ENCODE measurements around the gene HIPK1. TPM values are rescaled to one million over a fixed set of nuclear protein-coding genes. Genes with fewer than 3 reads are reported as not detected.
"Not testable (repeated sequence)": the region's sequence is repeated elsewhere in the genome, so short reads cannot be mapped to it uniquely, and the experiment has no call there.

HIPK1 gene
- polyA plus RNA-seq, 3 donors from 2014 or later, result 4.3 to 27.5 (median 12.7) TPM

- peaks cover 12 to 24% (median 24%) of the 10 kb centered on the region in 3 donors for H3K36me3 Mint-ChIP-seq
- peak overlapping the region; percentile 94 to 99 (median 96) for H3K27ac Mint-ChIP-seq
- H3K9me3 Mint-ChIP-seq, result no peaks in the 10 kb centered on the region
- DNase-seq, result no peak
- peaks cover 3 to 15% (median 6%) of the 10 kb centered on the region in 3 donors for H3K27me3 Mint-ChIP-seq (ENCODE audit: low read depth in 3 of 3)
- H3K4me1 Mint-ChIP-seq, result peaks cover 77 to 83% of the 10 kb centered on the region in 2 donors
- H3K4me3 Mint-ChIP-seq, result peak overlapping the region; percentile 79 to 87 (median 83)
Observed at GRCh38 chr1:113941245-113941559, 12.1 kb downstream of the HIPK1 start.

GRCh38 chr1:113942527-113942926 lies 13.4 kb downstream of the HIPK1 start:
- H3K27me3 Mint-ChIP-seq (ENCODE audit: low read depth in 3 of 3), result peaks cover 3 to 15% (median 6%) of the 10 kb centered on the region in 3 donors
- H3K27ac Mint-ChIP-seq, result peak overlapping the region in 5 of 6 donors; percentile 12 to 74 (median 58)
- peaks cover 77 to 83% of the 10 kb centered on the region in 2 donors for H3K4me1 Mint-ChIP-seq
- peaks cover 12 to 24% (median 24%) of the 10 kb centered on the region in 3 donors for H3K36me3 Mint-ChIP-seq
- DNase-seq, result no peak
- peak overlapping the region in 2 of 5 donors; percentile 16 to 17 for H3K4me3 Mint-ChIP-seq
- H3K9me3 Mint-ChIP-seq, result no peaks in the 10 kb centered on the region

- Mint-ChIP-seq H3K36me3 (peaks cover 12 to 24% (median 21%) of the 10 kb centered on the region in 3 donors), H3K4me3 (peak overlapping the region in 1 of 5 donors; percentile 10), H3K9me3 (no peaks in the 10 kb centered on the region), H3K4me1 (peaks cover 77 to 83% of the 10 kb centered on the region in 2 donors), H3K27ac (peak overlapping the region in 5 of 6 donors; percentile 7 to 64 (median 57)), H3K27me3 (ENCODE audit: low read depth in 3 of 3) (peaks cover 3 to 12% (median 6%) of the 10 kb centered on the region in 3 donors)
- DNase-seq, result no peak
Observed at GRCh38 chr1:113943028-113943811, 14.1 kb downstream of the HIPK1 start.

DNA sequence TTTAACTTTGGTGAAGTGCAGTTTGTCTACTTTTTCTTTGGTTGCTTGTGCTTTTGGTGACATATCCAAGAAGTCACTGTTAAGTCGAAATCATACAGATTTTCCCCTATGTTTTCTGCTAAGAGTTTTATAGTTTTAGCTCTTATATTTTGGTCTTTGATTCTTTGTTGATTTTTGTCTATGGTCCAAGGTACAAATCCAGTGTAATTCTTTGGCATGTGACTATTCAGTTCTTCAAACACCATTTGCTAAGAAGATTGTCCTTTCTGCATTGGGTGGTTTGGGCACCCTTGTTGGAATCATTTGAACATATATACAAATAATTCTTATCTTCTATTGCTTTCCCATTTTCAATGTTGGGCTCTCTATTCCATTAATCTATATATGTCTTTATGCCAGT lies 16.2 kb downstream of the HIPK1 start:
- H3K36me3 Mint-ChIP-seq, result peaks cover 12 to 22% (median 21%) of the 10 kb centered on the region in 3 donors
- H3K9me3 Mint-ChIP-seq, result no peaks in the 10 kb centered on the region
- peaks cover 6 to 18% (median 8%) of the 10 kb centered on the region in 3 donors for H3K27me3 Mint-ChIP-seq (ENCODE audit: low read depth in 3 of 3)
- H3K4me1 Mint-ChIP-seq, result peaks cover 75 to 82% of the 10 kb centered on the region in 2 donors
- H3K27ac Mint-ChIP-seq, result peak overlapping the region in 5 of 6 donors; percentile 22 to 83 (median 65)
- no peak overlapping the region for H3K4me3 Mint-ChIP-seq
- DNase-seq, result no peak

DNA sequence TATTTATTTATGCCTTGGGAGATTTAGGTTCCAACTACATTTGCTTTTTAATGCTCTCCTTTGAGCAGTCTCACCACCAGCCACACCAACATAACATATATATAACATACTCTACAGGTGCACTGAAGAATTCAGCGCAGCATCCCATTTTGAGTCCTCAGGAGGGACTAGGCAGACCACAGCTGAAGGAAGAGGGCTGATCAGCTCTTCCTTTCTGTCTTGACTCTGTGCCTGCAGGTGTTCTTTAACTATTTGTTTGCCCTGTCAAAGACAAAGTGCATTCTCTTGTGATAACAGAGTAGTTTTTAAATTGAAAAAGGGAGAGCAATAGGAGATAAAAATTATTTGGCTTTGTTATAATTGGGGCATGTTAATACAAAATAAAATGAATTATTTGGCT lies 17.0 kb downstream of the HIPK1 start:
- Mint-ChIP-seq H3K36me3 (peaks cover 6 to 16% (median 15%) of the 10 kb centered on the region in 3 donors), H3K4me3 (peak overlapping the region in 4 of 5 donors; percentile 2 to 65 (median 31)), H3K27me3 (ENCODE audit: low read depth in 3 of 3) (peaks cover 2 to 12% (median 8%) of the 10 kb centered on the region in 3 donors), H3K9me3 (no peaks in the 10 kb centered on the region), H3K4me1 (peaks cover 72 to 80% of the 10 kb centered on the region in 2 donors), H3K27ac (peak overlapping the region; percentile 26 to 89 (median 80))
- DNase-seq, result no peak

DNA sequence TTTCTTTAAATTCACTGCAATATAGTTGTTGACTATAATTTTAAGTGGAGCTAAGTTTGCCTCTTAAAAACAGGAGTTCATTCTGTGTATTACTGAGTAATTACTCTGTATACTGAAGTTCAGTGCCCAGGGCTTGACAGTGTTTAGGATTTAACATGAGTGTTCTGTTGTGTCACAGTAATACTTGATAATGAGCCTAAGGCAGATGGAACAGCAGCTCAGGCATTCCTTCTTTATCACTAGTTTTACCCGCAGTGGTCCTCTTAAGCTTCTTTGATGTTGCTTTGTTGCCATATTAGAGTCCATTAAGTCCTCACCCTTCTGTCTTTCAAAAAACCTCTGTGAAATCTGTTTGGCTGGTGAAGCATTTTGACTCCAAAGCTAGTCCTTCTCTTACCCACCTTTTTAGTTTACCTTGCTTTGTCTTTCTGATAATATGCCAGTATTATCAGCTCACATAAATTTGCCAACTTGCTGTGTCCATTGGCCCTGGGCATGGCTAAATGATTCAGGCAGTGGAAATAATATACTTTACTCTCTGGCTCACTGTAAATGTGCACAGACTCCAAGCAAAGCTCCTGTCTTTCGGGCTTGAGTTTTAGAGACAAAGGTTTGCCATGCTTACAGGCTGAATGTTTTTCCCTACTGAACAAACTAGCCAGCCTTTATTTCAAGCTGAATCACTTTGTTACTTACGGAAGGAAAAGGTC lies 17.7 kb downstream of the HIPK1 start:
- peaks cover 2 to 8% (median 8%) of the 10 kb centered on the region in 3 donors for H3K27me3 Mint-ChIP-seq (ENCODE audit: low read depth in 3 of 3)
- no peak for DNase-seq
- peak overlapping the region; percentile 47 to 70 (median 56) for H3K4me3 Mint-ChIP-seq
- H3K9me3 Mint-ChIP-seq, result no peaks in the 10 kb centered on the region
- H3K4me1 Mint-ChIP-seq, result peaks cover 75 to 83% of the 10 kb centered on the region in 2 donors
- peak overlapping the region; percentile 79 to 93 (median 88) for H3K27ac Mint-ChIP-seq
- H3K36me3 Mint-ChIP-seq, result peaks cover 4 to 18% (median 12%) of the 10 kb centered on the region in 3 donors

DNA sequence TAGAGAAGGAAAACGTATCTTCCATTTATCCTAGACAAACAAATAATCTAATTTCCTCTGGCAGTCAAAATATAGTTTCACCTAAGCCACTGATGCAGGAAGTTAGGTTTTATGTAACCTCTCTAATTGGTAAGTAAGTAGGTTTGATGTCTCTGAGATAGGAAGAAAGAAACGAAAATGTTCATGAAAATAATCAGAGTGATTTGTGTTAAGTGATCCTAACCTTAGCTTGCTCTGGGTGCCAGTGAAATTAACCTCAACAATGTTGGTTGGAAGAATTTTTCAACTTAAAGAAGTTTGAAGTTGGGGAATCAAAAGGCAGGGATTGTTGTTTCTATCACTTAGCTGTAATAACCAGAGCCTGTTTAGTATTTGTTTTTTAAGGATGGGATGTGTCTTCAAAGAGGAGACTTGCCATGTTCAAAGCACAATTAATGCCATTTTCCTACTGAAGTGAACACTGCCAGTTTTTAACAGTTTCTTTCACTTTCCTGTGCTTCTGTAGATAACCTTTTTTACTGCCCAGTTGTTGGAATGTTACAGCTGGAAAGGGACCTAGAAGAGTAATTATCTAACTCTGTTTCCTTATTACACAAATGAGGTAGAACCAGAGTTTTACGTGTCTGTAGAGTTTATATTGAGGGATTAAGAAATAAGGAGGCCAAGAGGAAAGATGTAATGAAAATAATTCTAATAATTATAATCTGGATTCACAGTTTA lies 18.4 kb downstream of the HIPK1 start:
- Mint-ChIP-seq H3K4me3 (peak overlapping the region; percentile 47 to 70 (median 56)), H3K4me1 (peaks cover 75 to 85% of the 10 kb centered on the region in 2 donors), H3K27ac (peak overlapping the region; percentile 79 to 93 (median 88)), H3K27me3 (ENCODE audit: low read depth in 3 of 3) (peaks cover 2 to 8% (median 8%) of the 10 kb centered on the region in 3 donors), H3K9me3 (no peaks in the 10 kb centered on the region), H3K36me3 (peaks cover 4 to 18% (median 9%) of the 10 kb centered on the region in 3 donors)
- peak in 1 of 3 donors; percentile 24 for DNase-seq

- Mint-ChIP-seq H3K4me1 (peaks cover 76 to 87% of the 10 kb centered on the region in 2 donors), H3K4me3 (peak overlapping the region in 4 of 5 donors; percentile 14 to 70 (median 56)), H3K36me3 (peaks cover 2 to 17% (median 8%) of the 10 kb centered on the region in 3 donors), H3K27ac (peak overlapping the region; percentile 79 to 93 (median 88))
- DNase-seq; H3K27me3 Mint-ChIP-seq (ENCODE audit: low read depth in 3 of 3); H3K9me3 Mint-ChIP-seq: not testable (repeated sequence)
Observed at GRCh38 chr1:113948151-113948550, 19.0 kb downstream of the HIPK1 start.

- peaks cover 76 to 91% of the 10 kb centered on the region in 2 donors for H3K4me1 Mint-ChIP-seq
- H3K36me3 Mint-ChIP-seq, result peaks cover 0 to 13% (median 5%) of the 10 kb centered on the region in 3 donors
- peak overlapping the region in 3 of 5 donors; percentile 1 to 61 (median 38) for H3K4me3 Mint-ChIP-seq
- H3K27me3 Mint-ChIP-seq (ENCODE audit: low read depth in 3 of 3), result peaks cover 2 to 8% (median 8%) of the 10 kb centered on the region in 3 donors
- peak; percentile 29 to 35 (median 30) for DNase-seq
- H3K27ac Mint-ChIP-seq, result peak overlapping the region; percentile 54 to 91 (median 82)
- no peaks in the 10 kb centered on the region for H3K9me3 Mint-ChIP-seq
Observed at GRCh38 chr1:113949007-113949406, 19.9 kb downstream of the HIPK1 start.

GRCh38 chr1:113950908-113951307 lies 21.8 kb downstream of the HIPK1 start:
- Mint-ChIP-seq H3K4me3 (no peak overlapping the region), H3K27me3 (ENCODE audit: low read depth in 3 of 3) (peaks cover 2 to 8% (median 5%) of the 10 kb centered on the region in 3 donors), H3K9me3 (no peaks in the 10 kb centered on the region), H3K36me3 (peaks cover 6 to 18% (median 16%) of the 10 kb centered on the region in 3 donors), H3K4me1 (peaks cover 70 to 93% of the 10 kb centered on the region in 2 donors), H3K27ac (peak overlapping the region in 1 of 6 donors; percentile 64)
- DNase-seq, result no peak

- Mint-ChIP-seq H3K9me3 (no peaks in the 10 kb centered on the region), H3K36me3 (peaks cover 10 to 20% (median 15%) of the 10 kb centered on the region in 3 donors), H3K4me3 (peak overlapping the region in 1 of 5 donors; percentile 8), H3K4me1 (peaks cover 62 to 91% of the 10 kb centered on the region in 2 donors), H3K27ac (peak overlapping the region in 3 of 6 donors; percentile 46 to 65 (median 64)), H3K27me3 (ENCODE audit: low read depth in 3 of 3) (peaks cover 2 to 8% (median 5%) of the 10 kb centered on the region in 3 donors)
- DNase-seq, result no peak
Observed at GRCh38 chr1:113951719-113952118, 22.6 kb downstream of the HIPK1 start.

GRCh38 chr1:113957984-113958383 lies 28.9 kb downstream of the HIPK1 start:
- no peak overlapping the region for H3K4me3 Mint-ChIP-seq
- peaks cover 25 to 69% (median 35%) of the 10 kb centered on the region in 3 donors for H3K36me3 Mint-ChIP-seq
- H3K4me1 Mint-ChIP-seq, result peaks cover 14 to 65% of the 10 kb centered on the region in 2 donors
- H3K27me3 Mint-ChIP-seq (ENCODE audit: low read depth in 3 of 3), result no peaks in the 10 kb centered on the region
- peak overlapping the region in 2 of 6 donors; percentile 57 to 73 for H3K27ac Mint-ChIP-seq
- H3K9me3 Mint-ChIP-seq, result no peaks in the 10 kb centered on the region
- DNase-seq, result no peak

DNA sequence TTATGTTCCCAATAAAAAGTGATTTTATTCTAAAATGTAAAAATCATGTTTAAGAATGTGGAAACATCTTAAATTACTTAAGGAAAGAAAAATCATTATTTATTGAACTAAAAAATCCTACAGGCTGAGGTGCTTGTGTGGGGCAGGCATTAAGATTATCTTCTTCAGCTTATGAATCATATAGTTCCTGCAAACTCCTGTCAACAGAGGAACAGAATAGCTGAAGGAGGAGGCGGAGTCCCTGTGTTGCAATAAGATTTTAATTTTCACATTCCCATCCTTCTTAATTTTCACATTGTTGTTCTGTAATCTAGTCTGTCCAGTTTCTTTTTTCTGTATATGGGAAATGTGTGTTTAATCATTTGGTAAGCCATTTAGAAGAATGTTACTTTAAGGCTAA lies 29.6 kb downstream of the HIPK1 start:
- peaks cover 31 to 74% (median 40%) of the 10 kb centered on the region in 3 donors for H3K36me3 Mint-ChIP-seq
- peaks cover 16 to 67% of the 10 kb centered on the region in 2 donors for H3K4me1 Mint-ChIP-seq
- DNase-seq, result no peak
- peaks cover 0 to 2% (median 2%) of the 10 kb centered on the region in 3 donors for H3K27me3 Mint-ChIP-seq (ENCODE audit: low read depth in 3 of 3)
- peak overlapping the region in 4 of 6 donors; percentile 0 to 36 (median 12) for H3K27ac Mint-ChIP-seq
- no peak overlapping the region for H3K4me3 Mint-ChIP-seq
- no peaks in the 10 kb centered on the region for H3K9me3 Mint-ChIP-seq
